CD4-positive, alpha-beta T cell treated with Interleukin-15 for 1 hour (primary cell): ENCODE results near the gene PHLDA3.
"Not testable (repeated sequence)": the region's sequence is repeated elsewhere in the genome, so short reads cannot be mapped to it uniquely, and the experiment has no call there.

Experiments used
- DNase-seq: peaks from one replicate; pipeline ENCODE4 v3.0.0-alpha.2; 2020

PHLDA3 gene

GRCh38 chr1:201485184-201485774, 16.3 kb upstream of the PHLDA3 start:
- DNase-seq = no peak

- DNase-seq = no peak
These were observed 14.5 kb upstream of the PHLDA3 start for GRCh38 chr1:201483373-201483949.

DNA sequence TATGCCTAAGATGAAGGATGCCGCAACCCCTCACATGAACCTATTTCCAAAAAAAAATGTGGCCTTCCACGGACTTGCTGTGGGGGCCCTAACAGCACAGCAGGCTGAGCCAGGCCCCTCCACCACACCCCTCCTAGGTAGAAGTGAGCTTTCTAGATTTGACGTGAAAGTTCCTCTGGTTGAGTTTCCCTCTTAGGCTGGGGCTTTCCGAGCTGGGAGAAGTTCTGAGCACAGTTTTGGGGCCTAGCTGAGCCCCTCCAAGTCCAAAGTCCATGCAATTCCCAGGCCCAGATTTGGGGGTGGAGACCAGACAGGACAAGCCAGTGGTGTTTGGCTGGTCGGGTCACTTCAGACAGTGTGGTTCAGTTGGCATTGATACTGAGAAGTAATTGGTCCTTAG, 13.8 kb upstream of the PHLDA3 start:
- no peak for DNase-seq

GRCh38 chr1:201481761-201482493, 12.9 kb upstream of the PHLDA3 start:
- peak; percentile 80 for DNase-seq

DNA sequence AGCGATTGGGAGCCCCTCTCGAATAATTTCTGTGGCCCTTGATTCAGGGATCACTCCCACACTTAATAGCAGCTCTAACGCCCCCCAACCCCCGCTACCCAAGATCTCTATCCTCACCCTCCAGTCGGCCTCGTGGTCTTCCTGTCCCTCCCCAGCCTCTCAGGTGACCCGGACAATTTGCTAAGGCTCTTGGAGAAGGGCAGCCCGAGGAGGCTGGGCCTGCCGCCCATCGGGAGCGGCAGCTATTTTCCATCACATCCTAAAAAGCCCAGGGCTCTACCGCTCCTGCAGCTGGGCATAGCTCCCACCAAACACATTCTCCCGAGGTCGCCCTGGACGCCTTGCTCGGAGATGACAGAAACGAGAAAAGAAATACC, 12.0 kb upstream of the PHLDA3 start:
- no peak for DNase-seq

- peak; percentile 65 for DNase-seq
These were observed 11.4 kb upstream of the PHLDA3 start for GRCh38 chr1:201480231-201481003.

DNA sequence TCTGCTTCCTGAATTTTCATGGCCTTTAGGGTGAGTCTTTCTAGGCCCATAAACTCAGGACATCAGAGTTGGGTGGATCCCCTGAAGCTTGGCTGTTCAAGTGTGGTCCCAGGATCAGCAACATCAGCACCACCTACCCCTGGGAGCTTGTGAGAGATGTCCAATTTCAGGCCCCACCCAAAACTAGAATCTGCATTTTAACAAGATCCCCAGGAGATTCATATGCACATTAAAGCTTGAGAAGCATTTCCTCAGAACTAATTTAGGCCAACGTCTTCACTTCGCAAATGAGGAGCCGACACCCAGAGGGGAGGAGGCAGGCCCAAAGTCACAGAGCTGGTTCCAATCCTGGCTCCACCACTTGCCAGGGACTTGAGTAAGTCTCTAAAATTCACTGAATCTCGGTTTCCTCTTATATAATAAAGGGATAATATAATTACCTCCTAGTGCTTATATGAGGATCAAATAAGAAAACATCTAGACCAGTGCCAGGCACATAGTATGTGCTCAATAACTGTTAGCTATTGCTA, 10.3 kb upstream of the PHLDA3 start:
- no peak for DNase-seq

GRCh38 chr1:201478666-201479065, 9.7 kb upstream of the PHLDA3 start:
- DNase-seq = not testable (repeated sequence)

DNA sequence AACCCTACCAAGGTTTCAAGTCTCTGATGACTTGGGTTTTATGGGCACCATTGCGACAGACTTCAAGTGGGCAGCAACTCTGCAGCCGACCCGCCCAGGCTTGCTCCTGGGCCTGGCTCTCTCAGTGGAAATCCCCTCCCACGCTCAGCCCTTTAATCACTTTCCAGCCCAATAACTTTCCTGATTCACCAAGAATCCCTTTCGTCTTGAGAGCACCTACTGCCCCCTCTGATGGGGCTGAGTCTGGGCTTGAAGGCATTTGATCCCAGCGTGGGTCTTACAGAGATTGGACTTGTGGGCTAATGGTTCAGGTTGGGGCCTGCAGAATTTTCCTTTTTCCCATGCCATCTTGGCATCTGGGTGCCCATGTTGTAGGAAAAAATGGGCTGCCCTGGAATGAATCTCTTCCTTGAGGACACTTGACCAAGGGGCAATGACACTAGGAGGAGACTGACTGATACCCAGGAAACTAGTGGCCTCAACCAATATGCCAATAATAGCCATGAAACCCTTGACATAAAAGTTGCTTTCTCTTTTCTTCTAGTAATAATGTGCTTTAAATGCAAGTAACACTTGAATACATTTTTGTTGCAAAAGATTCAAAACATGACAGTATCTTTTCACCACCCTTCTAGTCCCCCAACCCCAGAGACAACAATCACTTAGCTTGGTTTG, 7.8 kb upstream of the PHLDA3 start:
- DNase-seq = no peak

- no peak for DNase-seq
These were observed 7.1 kb upstream of the PHLDA3 start for GRCh38 chr1:201475915-201476669.

GRCh38 chr1:201475130-201475529, 6.1 kb upstream of the PHLDA3 start:
- no peak for DNase-seq

- DNase-seq = no peak
These were observed 4.3 kb upstream of the PHLDA3 start for GRCh38 chr1:201473296-201473695.

DNA sequence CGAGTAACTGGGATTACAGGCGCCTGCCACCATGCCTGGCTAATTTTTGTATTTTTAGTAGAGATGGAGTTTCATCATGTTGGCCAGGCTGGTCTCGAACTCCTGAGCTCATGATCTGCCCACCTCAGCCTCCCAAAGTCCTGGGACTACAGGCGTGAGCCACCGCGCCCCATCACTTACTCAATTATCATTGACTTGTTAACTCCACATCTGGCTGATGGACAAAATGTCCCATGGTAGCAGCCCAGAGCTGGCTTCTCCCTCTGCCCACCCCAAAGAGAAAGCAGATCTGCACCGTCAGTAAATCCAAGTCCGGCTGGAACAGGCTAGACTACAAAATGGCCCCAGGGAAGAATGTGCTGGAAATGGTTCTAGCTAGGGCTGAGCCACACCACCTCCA, 3.3 kb upstream of the PHLDA3 start:
- DNase-seq = not testable (repeated sequence)

DNA sequence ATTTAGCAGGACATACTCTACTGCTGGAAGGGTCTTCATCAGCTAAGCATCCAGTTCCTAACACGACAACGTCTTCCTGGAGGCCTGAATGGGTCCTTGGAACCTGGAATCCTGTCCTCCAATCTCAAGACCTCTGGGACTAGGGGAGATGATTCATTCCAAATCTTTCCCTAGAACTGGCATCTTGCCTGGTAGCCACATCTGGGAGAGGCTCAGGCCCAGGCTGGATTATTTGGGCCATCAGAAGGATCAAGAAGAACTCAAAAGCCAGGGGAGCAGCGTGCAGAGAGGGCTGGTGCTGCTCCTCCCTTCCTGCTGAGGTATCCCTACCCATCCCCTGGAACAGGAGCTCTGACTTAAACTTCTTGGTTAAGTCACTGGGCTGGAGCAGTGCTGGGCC, 2.8 kb upstream of the PHLDA3 start:
- DNase-seq = no peak

DNA sequence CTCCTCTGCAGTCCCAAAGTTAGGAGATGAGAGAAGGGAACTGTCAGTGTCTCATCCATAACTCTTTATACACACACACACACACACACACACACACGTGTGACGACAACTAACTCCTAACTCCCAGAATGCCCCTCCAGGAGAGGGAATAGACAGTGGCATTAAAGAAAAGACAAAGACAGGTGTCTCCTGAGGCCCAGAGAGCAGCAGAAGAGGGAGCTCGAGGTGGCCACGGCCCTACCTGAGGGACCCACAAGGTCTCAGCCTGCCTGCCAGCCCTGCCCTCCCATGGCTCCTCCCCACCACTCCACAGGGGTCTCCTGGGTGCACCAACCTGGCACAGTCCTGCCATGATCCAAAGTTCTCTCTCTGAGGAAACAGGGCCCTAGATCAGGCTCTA, 1.6 kb upstream of the PHLDA3 start:
- no peak for DNase-seq

DNA sequence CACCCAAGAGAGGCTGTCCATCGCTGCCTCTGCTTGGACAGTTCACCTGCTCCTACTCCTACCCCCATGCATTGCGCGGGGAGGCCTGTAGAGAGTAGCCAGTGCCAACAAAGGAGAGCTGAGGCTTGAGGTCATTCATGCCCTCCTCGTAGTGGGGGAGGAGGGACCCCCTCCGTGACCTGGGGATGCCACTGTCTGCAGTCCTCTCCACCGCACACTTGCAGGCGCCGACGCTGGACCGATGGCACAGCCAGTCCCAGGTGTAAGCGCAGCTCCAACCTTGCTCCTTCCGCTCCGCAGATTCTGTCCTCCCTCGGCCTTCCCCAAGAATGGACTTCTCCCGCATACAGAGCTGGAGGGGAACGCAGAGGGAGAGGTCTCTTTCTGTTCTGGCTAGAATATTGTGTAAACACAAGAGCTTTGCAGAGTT, 672 bp upstream of the PHLDA3 start:
- no peak for DNase-seq

GRCh38 chr1:201468501-201468843, 516 bp downstream of the PHLDA3 start:
- DNase-seq = no peak

GRCh38 chr1:201466492-201466891, 2.5 kb downstream of the PHLDA3 start:
- no peak for DNase-seq

- DNase-seq = no peak
These were observed 3.2 kb downstream of the PHLDA3 start for GRCh38 chr1:201465698-201466290.

DNA sequence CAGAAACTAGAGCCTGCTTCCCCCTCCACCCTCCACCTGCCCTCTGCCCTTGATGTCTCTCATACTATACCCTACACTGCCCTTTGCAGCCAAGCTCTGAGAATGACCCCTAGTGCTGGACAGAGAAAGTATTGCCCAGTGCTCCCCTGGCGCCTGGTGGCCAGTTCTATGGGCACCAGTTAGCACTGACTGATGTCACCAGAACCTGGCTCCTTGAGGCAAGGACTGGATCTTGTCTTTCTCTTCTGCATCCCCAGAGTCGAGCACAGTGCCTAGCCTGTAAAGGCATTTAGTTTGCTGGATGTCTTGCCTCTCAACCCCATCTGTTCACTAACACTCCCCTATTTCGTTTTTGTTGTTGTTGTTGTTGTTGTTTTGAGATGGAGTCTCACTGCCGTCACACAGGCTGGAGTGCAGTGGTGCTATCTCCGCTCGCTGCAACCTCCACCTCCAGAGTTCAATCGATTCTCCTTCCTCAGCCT, 5.9 kb downstream of the PHLDA3 start:
- DNase-seq = no peak

DNA sequence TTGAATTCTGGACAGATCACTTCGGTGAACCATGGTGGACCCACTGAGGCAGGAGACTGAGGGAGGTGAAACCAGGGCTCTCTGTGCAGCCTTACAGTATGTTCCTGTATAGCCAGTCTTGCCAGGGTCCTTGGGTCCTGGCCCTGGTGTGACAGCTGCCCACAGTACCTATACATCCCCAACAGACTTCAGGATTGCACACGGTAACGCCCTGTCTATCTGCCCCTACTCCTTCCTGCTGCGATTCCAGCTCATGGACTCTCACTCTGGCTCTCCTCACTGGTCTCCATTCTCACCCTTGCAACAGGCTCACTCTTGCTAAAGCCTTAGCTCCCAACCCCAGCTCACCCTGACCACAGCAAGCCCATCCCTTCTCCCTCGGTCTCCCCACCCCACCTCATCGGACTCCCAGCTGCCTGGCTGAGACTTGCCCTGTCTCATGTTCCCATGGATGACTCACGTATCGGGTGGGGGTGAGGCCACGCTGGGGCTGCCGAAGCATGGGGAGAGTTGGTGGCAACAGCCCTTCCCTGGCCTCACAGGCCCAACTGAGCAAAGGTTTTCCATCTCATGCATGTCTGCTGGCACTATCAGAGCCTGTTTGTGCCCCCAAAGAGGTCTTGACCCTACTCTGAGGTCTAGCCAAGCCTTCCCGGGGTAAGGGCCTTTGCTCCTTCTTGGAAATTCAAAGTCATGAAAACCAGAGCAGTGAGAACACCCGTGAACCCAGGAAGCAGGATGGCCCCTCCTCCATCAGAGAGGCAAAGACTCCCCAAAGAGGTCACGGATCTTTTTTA, 7.1 kb downstream of the PHLDA3 start:
- DNase-seq = no peak
